B cell (primary cell): ENCODE data around the gene SOCS3. TPM values are rescaled to one million over a fixed set of nuclear protein-coding genes. Genes with fewer than 3 reads are reported as not detected.
A peak's percentile ranks its signal among the peaks of the same experiment; 100 is the strongest.

ENCODE experiments used
- ATAC-seq: fragments of 200-7000 bp; cut with Tn5 transposase; one replicate; pipeline ENCODE4 v1.10.0; 2021; ENCODE audit warnings: low read depth, mild to moderate bottlenecking, moderate number of reproducible peaks, moderate library complexity
- CTCF ChIA-PET: fragments of 350-600 bp; sonication (Branson Sonifier 250); formaldehyde crosslinking; loops from one replicate; lab custom pipeline; 2021; ENCODE audit warnings: antibody characterized with exemption, inconsistent platforms; lab: Charles Lee
- POLR2A ChIA-PET: fragments of 350-600 bp; sonication (Branson Sonifier 250); formaldehyde crosslinking; loops from one replicate; lab custom pipeline; 2021; ENCODE audit warnings: antibody characterized with exemption; lab: Charles Lee
- DNase-seq: peaks from one replicate; pipeline ENCODE4 v3.0.0; 2013
- H2AFZ ChIP-seq: 2 replicates; pipeline ENCODE4 v1.6.1; 2012; ENCODE audit warnings: mild to moderate bottlenecking, low read depth, low read length; ENCODE audit not compliant: insufficient read depth, poor library complexity, severe bottlenecking
- H3K27ac ChIP-seq, 2 donors: 1 replicate in 1 of 2; 2 replicates in 1 of 2; pipeline ENCODE4 v1.5.1; 2012 to 2013; ENCODE audit warnings: low read length in 2 of 2, mild to moderate bottlenecking in 2 of 2, moderate library complexity in 1 of 2
- H3K27me3 ChIP-seq, 4 experiments: fragments of 200-600 bp in 1 of 4; sonication (generic) in 1 of 4; replicated peaks in 1 of 4; 1 replicate in 2 of 4; 2 replicates in 2 of 4; pipeline versions ENCODE4 v1.6.1 to v1.7.0; 2013 to 2016; ENCODE audit warnings: low read length in 3 of 4, mild to moderate bottlenecking in 2 of 4, mixed read lengths in 1 of 4, moderate library complexity in 1 of 4; ENCODE audit not compliant: insufficient read depth in 4 of 4, control insufficient read depth in 3 of 4; ENCODE audit errors: control extremely low read depth in 1 of 4
- H3K36me3 ChIP-seq, 2 experiments: replicated peaks in 1 of 2; 1 replicate in 1 of 2; 2 replicates in 1 of 2; pipeline versions ENCODE4 v1.6.1 to v1.7.1; 2013; ENCODE audit warnings: low read length in 1 of 2; ENCODE audit not compliant: insufficient read depth in 2 of 2, control insufficient read depth in 1 of 2; ENCODE audit errors: control extremely low read depth in 1 of 2, extremely low read depth in 1 of 2
- H3K4me1 ChIP-seq, 2 donors: fragments of 200-600 bp in 1 of 2; sonication (generic) in 1 of 2; 1 replicate in 1 of 2; 2 replicates in 1 of 2; pipeline versions ENCODE4 v1.5.1 to v1.6.1; 2013 to 2017; ENCODE audit warnings: low read length in 2 of 2; ENCODE audit not compliant: control insufficient read depth in 2 of 2, insufficient read depth in 2 of 2
- H3K4me2 ChIP-seq: replicated peaks from 2 replicates; pipeline ENCODE3; 2012; ENCODE audit warnings: mild to moderate bottlenecking, low read depth, low read length; ENCODE audit not compliant: poor library complexity, severe bottlenecking
- H3K4me3 ChIP-seq, 5 experiments: fragments of 200-600 bp in 1 of 5; sonication (generic) in 1 of 5; 1 replicate in 3 of 5; 2 replicates in 2 of 5; pipeline versions ENCODE4 v1.5.1 to v1.7.0; 2011 to 2016; ENCODE audit warnings: low read length in 4 of 5, mild to moderate bottlenecking in 4 of 5, low read depth in 2 of 5, control low read depth in 1 of 5, moderate library complexity in 1 of 5; ENCODE audit not compliant: insufficient read depth in 1 of 5; ENCODE audit errors: control extremely low read depth in 1 of 5, extremely low read depth in 1 of 5
- H3K79me2 ChIP-seq: fragments of 200-600 bp; sonication (generic); one replicate; pipeline ENCODE4 v1.6.0; 2016; ENCODE audit warnings: low read length; ENCODE audit not compliant: control insufficient read depth, insufficient read depth
- H3K9ac ChIP-seq: fragments of 200-600 bp; sonication (generic); 2 replicates; pipeline ENCODE4 v1.6.1; 2017; ENCODE audit warnings: mild to moderate bottlenecking, low read length, moderate library complexity
- H3K9me3 ChIP-seq, 3 donors: one replicate each; pipeline versions ENCODE4 v1.6.1 to v1.7.1; 2013; ENCODE audit warnings: low read length in 2 of 3; ENCODE audit not compliant: control insufficient read depth in 2 of 3, insufficient read depth in 1 of 3; ENCODE audit errors: control extremely low read depth in 1 of 3
- H4K20me1 ChIP-seq: 2 replicates; pipeline ENCODE4 v1.6.0; 2012; ENCODE audit warnings: mild to moderate bottlenecking, low read length; ENCODE audit not compliant: insufficient read depth, control insufficient read depth, poor library complexity, severe bottlenecking
- H3K27ac Mint-ChIP-seq: one replicate; pipeline ENCODE4 v1.8.0; 2021; ENCODE audit warnings: mixed read lengths
- H3K27me3 Mint-ChIP-seq: one replicate; pipeline ENCODE4 v1.8.0; 2021; ENCODE audit warnings: mixed read lengths
- H3K4me1 Mint-ChIP-seq: one replicate; pipeline ENCODE4 v1.8.0; 2021; ENCODE audit warnings: mixed read lengths
- H3K4me3 Mint-ChIP-seq: one replicate; pipeline ENCODE4 v1.8.0; 2021; ENCODE audit warnings: mixed read lengths
- H3K9me3 Mint-ChIP-seq: one replicate; pipeline ENCODE4 v1.8.0; 2022; ENCODE audit warnings: mixed read lengths; ENCODE audit not compliant: insufficient read depth
- CTCF ChIP-seq: fragments of 200-600 bp; IDR thresholded peaks from one replicate; pipeline ENCODE4 v1.8.0; 2022; ENCODE audit warnings: antibody characterized with exemption, mild to moderate bottlenecking
- EZH2 ChIP-seq: IDR thresholded peaks from 2 replicates; pipeline ENCODE4 v1.6.1; 2012; ENCODE audit warnings: borderline replicate concordance, low read depth, mild to moderate bottlenecking, moderate library complexity, low read length; ENCODE audit not compliant: insufficient read depth, poor library complexity, severe bottlenecking
- WGBS: methylation state at CpG from one replicate; pipeline ENCODE4 v1.1.5; 2013; ENCODE audit warnings: missing lambda C conversion rate; ENCODE audit not compliant: insufficient coverage; 5-methylcytosine and 5-hydroxymethylcytosine counted together
- intact Hi-C: fragments of 100-400 bp; cut with micrococcal nuclease; formaldehyde crosslinking; loops from one replicate; pipeline ENCODE4 v1.10.0; 2022
- polyA plus RNA-seq: library from polyadenylated mRNA; depleted of rRNA; stranded (reverse); fragments of >200 nt; gene quantifications from 2 replicates; pipeline ENCODE4 v1.2.3, GENCODE V29; 2012
- total RNA-seq, 2 donors: library from RNA; stranded (reverse); fragments of 120-200 nt in 1 of 2; gene quantifications; 1 replicate in 1 of 2; 2 replicates in 1 of 2; pipeline versions ENCODE4 v1.2.3 to v1.2.4, GENCODE V29; 2013 to 2022

Gene SOCS3
- total and polyA plus RNA-seq, 2 donors (not counting 1 experiment from before 2014, with no cell fraction given): 41.8 to 67.6 TPM

GRCh38 chr17:78316115-78316866 lies 43.6 kb downstream of the SOCS3 start:
- Mint-ChIP-seq H3K27me3 (peaks cover 11% of the 10 kb centered on the region), H3K9me3 (no peaks in the 10 kb centered on the region), H3K4me3 (peak overlapping the region; percentile 1), H3K4me1 (peaks cover 35% of the 10 kb centered on the region), H3K27ac (no peak overlapping the region)
- Histone ChIP-seq H3K27ac (no peak overlapping the region), H3K4me2 (peak overlapping the region; percentile 98), H3K4me3 (no peak overlapping the region), H3K36me3 (no peaks in the 10 kb centered on the region), H3K4me1 (peaks cover 35 to 41% of the 10 kb centered on the region in 2 donors), H3K79me2 (no peaks in the 10 kb centered on the region), H2AFZ (peak overlapping the region; percentile 14), H3K9ac (no peak overlapping the region), H4K20me1 (no peaks in the 10 kb centered on the region), H3K27me3 (peaks cover 0 to 33% (median 5%) of the 10 kb centered on the region in 4 experiments), H3K9me3 (no peaks in the 10 kb centered on the region)
- intact Hi-C loops: no loop called here
- WGBS: 88% methylated on average over 22 of the region's 22 CpGs
- DNase-seq (no peak), ATAC-seq (no peak)
- POLR2A ChIA-PET: interaction anchor here (0.5 to 0.6 kb wide), 2 partner anchors 27 to 221 kb away, joined by 3 read pairs; no protein-coding TSS in a partner anchor
- CTCF ChIA-PET: interaction anchor here (0.8 to 2.0 kb wide), 6 partner anchors 9 to 231 kb away, joined by 3 to 13 read pairs (median 3); no protein-coding TSS in a partner anchor
- TF ChIP-seq EZH2: no peak
- no peak for TF ChIP-seq CTCF
